SK-N-MC (cell line): ENCODE data around the gene NBPF14.
"Not testable (repeated sequence)": the region's sequence is repeated elsewhere in the genome, so short reads cannot be mapped to it uniquely, and the experiment has no call there.

Source experiments
- EZH2 ChIP-seq: fragments of 200-600 bp; sonication (generic); IDR thresholded peaks from one replicate; pipeline ENCODE4 v1.6.1; 2017; ENCODE audit warnings: antibody characterized with exemption
- POLR2AphosphoS5 ChIP-seq: IDR thresholded peaks from 2 replicates; pipeline ENCODE4 v1.6.1; 2012; ENCODE audit warnings: mild to moderate bottlenecking, low read depth, low read length, borderline replicate concordance

DNA sequence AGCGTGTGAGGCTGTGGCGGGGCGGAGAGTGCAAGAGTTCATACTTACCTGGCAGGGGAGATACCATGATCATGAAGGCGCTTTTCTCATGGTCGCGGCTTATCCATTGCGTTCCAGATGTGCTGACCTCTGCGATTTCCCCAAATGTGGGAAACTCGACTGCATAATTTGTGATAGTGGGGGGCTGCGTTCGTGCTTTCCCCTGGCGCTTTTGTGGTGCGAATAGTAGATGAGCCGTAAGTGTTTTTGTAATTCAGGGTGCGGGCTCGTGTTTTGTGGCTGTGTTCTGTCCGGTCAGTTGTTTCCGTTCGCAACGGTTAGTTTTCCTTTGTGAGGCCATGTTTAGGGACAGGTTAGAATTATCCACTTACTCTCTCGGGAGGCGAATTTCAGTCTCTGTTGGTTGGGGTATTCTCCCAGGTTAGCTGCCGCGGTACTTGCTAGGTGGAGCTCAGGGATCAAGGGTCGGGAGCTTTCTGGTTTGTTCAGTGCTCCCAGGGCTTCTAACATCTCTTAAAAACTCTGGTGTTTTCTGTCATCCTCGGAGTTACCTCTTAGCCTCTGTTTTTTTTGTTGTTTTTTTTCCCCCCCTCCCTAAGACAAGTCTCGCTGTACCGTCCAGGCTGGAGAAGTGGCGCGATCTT, 73.1 kb downstream of the NBPF14 start:
- TF ChIP-seq EZH2: not testable (repeated sequence)
- TF ChIP-seq POLR2AphosphoS5: peak; percentile 98
